HT-29 (cell line): ENCODE results near the gene YBX2. TPM values are rescaled to one million over a fixed set of nuclear protein-coding genes. Genes with fewer than 3 reads are reported as not detected.
"Not testable (repeated sequence)": the region's sequence is repeated elsewhere in the genome, so short reads cannot be mapped to it uniquely, and the experiment has no call there.

Source experiments
- DNase-seq: peaks from one replicate; pipeline ENCODE4 v3.0.0-alpha.2; 2015; ENCODE audit warnings: low spot score
- small RNA-seq: library from RNA; depleted of rRNA; stranded (forward); fragments of <200 nt; gene quantifications from one replicate; pipeline ENCODE3, GENCODE V24; 2014
- total RNA-seq: library from RNA; depleted of rRNA; stranded (reverse); fragments of >200 nt; shearing (Covaris generic); gene quantifications from 2 replicates; pipeline ENCODE4 v1.2.3, GENCODE V29; 2014; rRNA removed

YBX2 gene
- total RNA-seq, 1 experiment from 2014 or later: 19.4 TPM

GRCh38 chr17:7248796-7249195, 45.6 kb downstream of the YBX2 start:
- DNase-seq: no peak

- DNase-seq: no peak
Observed at GRCh38 chr17:7246779-7247178, 47.7 kb downstream of the YBX2 start.

GRCh38 chr17:7243838-7244237, 50.6 kb downstream of the YBX2 start:
- not testable (repeated sequence) for DNase-seq

GRCh38 chr17:7243453-7243729, 51.0 kb downstream of the YBX2 start:
- DNase-seq: no peak

- peak; percentile 89 for DNase-seq
Observed at GRCh38 chr17:7242717-7243452, 51.6 kb downstream of the YBX2 start.

GRCh38 chr17:7241783-7242716, 52.4 kb downstream of the YBX2 start, which contains the start of gene GABARAP:
GABARAP (minus strand) TSS chr17:7242449; CDS start chr17:7242330, 119 bp downstream.
- DNase-seq: peak; percentile 87

- DNase-seq: no peak
Observed at GRCh38 chr17:7241090-7241733, 53.2 kb downstream of the YBX2 start.

- no peak for DNase-seq
Observed at GRCh38 chr17:7240375-7240774, 54.1 kb downstream of the YBX2 start.

GRCh38 chr17:7239091-7240027, 55.1 kb downstream of the YBX2 start, which contains the start of gene PHF23:
PHF23 (minus strand) TSS chr17:7239457; CDS start chr17:7239279, 178 bp downstream.
- DNase-seq: peak; percentile 97

- no peak for DNase-seq
Observed at GRCh38 chr17:7238420-7239090, 55.9 kb downstream of the YBX2 start.

Small RNA genes within 50 kb of the gene (small RNA-seq; reads per million reads assigned to genes)
- gene AC026954.2: not detected
- not detected for gene RF00019

Other genes starting within 250 kb of the YBX2 start
- gene CLEC10A, start 214.4 kb downstream of the YBX2 start, total RNA-seq: not detected in 2 replicates
- not detected in 2 replicates for gene ASGR2, start 179.8 kb downstream of the YBX2 start, total RNA-seq
- gene ASGR1, start 115.3 kb downstream of the YBX2 start, total RNA-seq: 0.52 TPM in 1 of 2 replicates, not detected in the other
- gene DLG4, start 74.8 kb downstream of the YBX2 start, total RNA-seq: 0.26 and 1.6 TPM in 2 replicates
- 469 and 546 TPM in 2 replicates for gene ACADVL, start 74.7 kb downstream of the YBX2 start, total RNA-seq
- gene DVL2, start 60.1 kb downstream of the YBX2 start, total RNA-seq: 42.6 and 48.6 TPM in 2 replicates
- gene PHF23, start 55.2 kb downstream of the YBX2 start, total RNA-seq: 29.3 and 31.7 TPM in 2 replicates
- gene GABARAP, start 52.2 kb downstream of the YBX2 start, total RNA-seq: 72.3 and 84.0 TPM in 2 replicates
- 32.8 and 51.4 TPM in 2 replicates for gene CTDNEP1, start 42.9 kb downstream of the YBX2 start, total RNA-seq
- 46.5 and 46.7 TPM in 2 replicates for gene ELP5, start 42.4 kb downstream of the YBX2 start, total RNA-seq
- gene CLDN7, start 32.2 kb downstream of the YBX2 start, total RNA-seq: 383 and 429 TPM in 2 replicates
- 0.26 and 0.38 TPM in 2 replicates for gene SLC2A4, start 12.9 kb downstream of the YBX2 start, total RNA-seq
- gene EIF5A, start 13.0 kb upstream of the YBX2 start, total RNA-seq: 915 and 962 TPM in 2 replicates
- 45.7 and 49.0 TPM in 2 replicates for gene GPS2, start 20.7 kb upstream of the YBX2 start, total RNA-seq
- 18.0 and 21.1 TPM in 2 replicates for gene NEURL4, start 34.7 kb upstream of the YBX2 start, total RNA-seq
- gene ACAP1, start 41.9 kb upstream of the YBX2 start, total RNA-seq: 0.08 TPM in 1 of 2 replicates, not detected in the other
- 5.0 and 6.2 TPM in 2 replicates for gene KCTD11, start 57.5 kb upstream of the YBX2 start, total RNA-seq
- not detected in 2 replicates for gene TMEM95, start 60.5 kb upstream of the YBX2 start, total RNA-seq
- 4.8 and 9.4 TPM in 2 replicates for gene TNK1, start 86.5 kb upstream of the YBX2 start, total RNA-seq
- gene PLSCR3, start 99.9 kb upstream of the YBX2 start, total RNA-seq: 28.5 and 32.4 TPM in 2 replicates
- gene TMEM256, start 109.5 kb upstream of the YBX2 start, total RNA-seq: 84.6 and 111 TPM in 2 replicates
- gene NLGN2, start 113.2 kb upstream of the YBX2 start, total RNA-seq: 2.2 and 2.7 TPM in 2 replicates
- not detected in 2 replicates for gene SPEM1, start 125.7 kb upstream of the YBX2 start, total RNA-seq
- gene SPEM2, start 131.0 kb upstream of the YBX2 start, total RNA-seq: not detected in 2 replicates
- gene SPEM3, start 134.2 kb upstream of the YBX2 start, total RNA-seq: not detected in 2 replicates
- gene TMEM102, start 140.8 kb upstream of the YBX2 start, total RNA-seq: 11.7 and 19.4 TPM in 2 replicates
- 0.46 and 0.52 TPM in 2 replicates for gene FGF11, start 144.9 kb upstream of the YBX2 start, total RNA-seq
- gene CHRNB1, start 150.4 kb upstream of the YBX2 start, total RNA-seq: 0.83 and 1.6 TPM in 2 replicates
- gene ZBTB4, start 185.0 kb upstream of the YBX2 start, total RNA-seq: 8.4 and 10.0 TPM in 2 replicates
- 0.28 TPM in 1 of 2 replicates, not detected in the other for gene SLC35G6, start 186.8 kb upstream of the YBX2 start, total RNA-seq
- 26.0 and 58.6 TPM in 2 replicates for gene POLR2A, start 189.7 kb upstream of the YBX2 start, total RNA-seq